ENCODE measurements around the gene KRTAP10-7.
"Not testable (repeated sequence)": the region's sequence is repeated elsewhere in the genome, so short reads cannot be mapped to it uniquely, and the experiment has no call there.

The KRTAP10-7 gene

GRCh38 chr21:44637018-44637850, 36.8 kb downstream of the KRTAP10-7 start, which contains the start of gene KRTAP10-10:
Gene KRTAP10-10, plus strand, starts transcription at chr21:44637356. Its CDS starts 62 bp downstream, at chr21:44637418.
- DNase-seq: no peak

GRCh38 chr21:44637851-44638348, 37.5 kb downstream of the KRTAP10-7 start:
- DNase-seq: not testable (repeated sequence)

- DNase-seq: not testable (repeated sequence)
These were observed 38.3 kb downstream of the KRTAP10-7 start for GRCh38 chr21:44638506-44639330.

GRCh38 chr21:44639331-44639655, 38.9 kb downstream of the KRTAP10-7 start:
- no peak for DNase-seq

GRCh38 chr21:44640761-44641160, 40.4 kb downstream of the KRTAP10-7 start:
- no peak for DNase-seq

- no peak for DNase-seq
These were observed 43.4 kb downstream of the KRTAP10-7 start for GRCh38 chr21:44643741-44644310.

GRCh38 chr21:44644878-44645277, 44.5 kb downstream of the KRTAP10-7 start:
- no peak for DNase-seq

- DNase-seq: not testable (repeated sequence)
These were observed 46.2 kb downstream of the KRTAP10-7 start, which contains the start of gene KRTAP10-11 for GRCh38 chr21:44646366-44647221. Gene KRTAP10-11, plus strand, starts transcription at chr21:44646414. Its CDS starts 45 bp downstream, at chr21:44646459.

- DNase-seq: no peak
These were observed 46.8 kb downstream of the KRTAP10-7 start for GRCh38 chr21:44647222-44647552.

GRCh38 chr21:44648557-44649311, 48.3 kb downstream of the KRTAP10-7 start:
- DNase-seq: no peak

GRCh38 chr21:44649521-44650100, 49.2 kb downstream of the KRTAP10-7 start:
- no peak for DNase-seq

GRCh38 chr21:44650265-44650972, 50.0 kb downstream of the KRTAP10-7 start:
- DNase-seq: no peak

GRCh38 chr21:44650973-44651675, 50.7 kb downstream of the KRTAP10-7 start:
- DNase-seq: no peak
